HG03565 (cell line): ENCODE results near the gene ZBTB48.
"Not testable (repeated sequence)": the region's sequence is repeated elsewhere in the genome, so short reads cannot be mapped to it uniquely, and the experiment has no call there.

ENCODE experiments used
- ATAC-seq: cut with Tn5 transposase; IDR thresholded peaks from one replicate; pipeline ENCODE4 v1.9.1; 2021; ENCODE audit warnings: mild to moderate bottlenecking, moderate library complexity; ENCODE audit not compliant: unreplicated experiment

Gene ZBTB48

GRCh38 chr1:6579374-6580118 lies at the start of gene ZBTB48:
TSS of gene ZBTB48 (plus strand) at chr1:6579994. CDS start at chr1:6580610, 616 bp downstream.
- peak; percentile 93 for ATAC-seq

GRCh38 chr1:6530504-6531160 lies 49.2 kb upstream of the ZBTB48 start:
- ATAC-seq = no peak

- no peak for ATAC-seq
Measured at GRCh38 chr1:6531996-6532395, 47.8 kb upstream of the ZBTB48 start.

GRCh38 chr1:6534248-6534822 lies 45.5 kb upstream of the ZBTB48 start:
- ATAC-seq = no peak

- ATAC-seq = no peak
Measured at GRCh38 chr1:6535214-6535613, 44.6 kb upstream of the ZBTB48 start.

- ATAC-seq = no peak
Measured at GRCh38 chr1:6536291-6536690, 43.5 kb upstream of the ZBTB48 start.

- no peak for ATAC-seq
Measured at GRCh38 chr1:6538956-6539355, 40.8 kb upstream of the ZBTB48 start.

- no peak for ATAC-seq
Measured at GRCh38 chr1:6544831-6545230, 35.0 kb upstream of the ZBTB48 start.

- no peak for ATAC-seq
Measured at GRCh38 chr1:6545276-6546112, 34.3 kb upstream of the ZBTB48 start.

GRCh38 chr1:6546326-6546725 lies 33.5 kb upstream of the ZBTB48 start:
- ATAC-seq = no peak

GRCh38 chr1:6547301-6547700 lies 32.5 kb upstream of the ZBTB48 start:
- ATAC-seq = no peak

- peak; percentile 91 for ATAC-seq
Measured at GRCh38 chr1:6554031-6554906, 25.5 kb upstream of the ZBTB48 start, which contains the start of gene NOL9. TSS of gene NOL9 (minus strand) at chr1:6554513. CDS start at chr1:6554502, 11 bp downstream.

GRCh38 chr1:6554907-6555778 lies 24.7 kb upstream of the ZBTB48 start, which contains the start of gene TAS1R1:
TSS of gene TAS1R1 (plus strand) at chr1:6555307. CDS start at chr1:6555374, 67 bp downstream.
- no peak for ATAC-seq

- no peak for ATAC-seq
Measured at GRCh38 chr1:6557597-6557996, 22.2 kb upstream of the ZBTB48 start.

GRCh38 chr1:6559161-6559560 lies 20.6 kb upstream of the ZBTB48 start:
- ATAC-seq = not testable (repeated sequence)

- ATAC-seq = no peak
Measured at GRCh38 chr1:6560267-6560666, 19.5 kb upstream of the ZBTB48 start.

GRCh38 chr1:6569033-6569432 lies 10.8 kb upstream of the ZBTB48 start:
- no peak for ATAC-seq

GRCh38 chr1:6570100-6570499 lies 9.7 kb upstream of the ZBTB48 start:
- no peak for ATAC-seq

GRCh38 chr1:6570987-6571386 lies 8.8 kb upstream of the ZBTB48 start:
- ATAC-seq = no peak
